ENCODE measurements around the gene OR10X1. TPM values are rescaled to one million over a fixed set of nuclear protein-coding genes. Genes with fewer than 3 reads are reported as not detected.

Gene OR10X1
- total RNA-seq, 4 donors from 2014 or later, result not detected

- in situ Hi-C loops (cut with MboI; ENCODE audit: low pct_ligation_motif_present in 1 of 4, low pct_unique_long_range_greater_than_20kb in 1 of 4, low sequenced_read_pairs in 3 of 4), result no loop called here
- WGBS, 2 donors (ENCODE audit: low coverage in 1 of 2), result 54 to 68% methylated on average over 1 of the region's 1 CpG
Observed at GRCh38 chr1:158604968-158605367, 25.3 kb upstream of the OR10X1 start, which contains the start of gene OR10Z1. Gene OR10Z1 (plus strand): TSS chr1:158605268. CDS start chr1:158606439, 1,171 bp downstream.

GRCh38 chr1:158600735-158601134 is 21.0 kb upstream of the OR10X1 start:
- Histone ChIP-seq H3K36me3 (no peaks in the 10 kb centered on the region), H3K27me3 (no peaks in the 10 kb centered on the region), H3K27ac (no peak overlapping the region), H3K9me3 (peaks cover 0 to 9% of the 10 kb centered on the region in 2 donors), H3K4me3 (no peak overlapping the region), H3K4me1 (no peaks in the 10 kb centered on the region)
- DNase-seq, result no peak
- in situ Hi-C loops (cut with MboI; ENCODE audit: low pct_ligation_motif_present in 1 of 4, low pct_unique_long_range_greater_than_20kb in 1 of 4, low sequenced_read_pairs in 3 of 4), result no loop called here
- no peak for TF ChIP-seq POLR2A (IDR thresholded peaks at IDR 0.05)
- TF ChIP-seq CTCF (IDR thresholded peaks at IDR 0.05), result no peak
- no peak for TF ChIP-seq EP300 (IDR thresholded peaks at IDR 0.05; ENCODE audit: low read depth)
- intact Hi-C loops (cut with DNase I; ENCODE audit: low total_unique reads), result no loop called here
- WGBS, 2 donors (ENCODE audit: low coverage in 1 of 2), result 81 to 98% methylated on average over 2 of the region's 2 CpGs

More at GRCh38 chr1:158604968-158605367, 25.3 kb upstream of the OR10X1 start, which contains the start of gene OR10Z1:
- Histone ChIP-seq H3K27ac (no peak within 1 kb of the TSS), H3K9me3 (no peaks in the 10 kb centered on the region), H3K36me3 (no peaks in the 10 kb centered on the region), H3K4me1 (no peaks in the 10 kb centered on the region), H3K4me3 (no peak within 1 kb of the TSS), H3K27me3 (no peaks in the 10 kb centered on the region)
- DNase-seq, result no peak
- TF ChIP-seq EP300 (IDR thresholded peaks at IDR 0.05; ENCODE audit: low read depth), result no peak
- TF ChIP-seq POLR2AphosphoS5 (IDR thresholded peaks at IDR 0.05), result no peak
- TF ChIP-seq CTCF (IDR thresholded peaks at IDR 0.05), result no peak
- no peak for TF ChIP-seq POLR2A (IDR thresholded peaks at IDR 0.05)
- intact Hi-C loops (cut with DNase I; ENCODE audit: low total_unique reads), result no loop called here

- H3K9me3 ChIP-seq, result peaks cover 0 to 4% of the 10 kb centered on the region in 2 donors
- H3K27me3 ChIP-seq, result no peaks in the 10 kb centered on the region
- no peaks in the 10 kb centered on the region for H3K36me3 ChIP-seq
- no peak for DNase-seq
- H3K4me3 ChIP-seq, result no peak overlapping the region
- 90 to 100% methylated on average over 1 of the region's 1 CpG for WGBS, 2 donors (ENCODE audit: low coverage in 1 of 2)
- in situ Hi-C loops (cut with MboI; ENCODE audit: low pct_ligation_motif_present in 1 of 4, low pct_unique_long_range_greater_than_20kb in 1 of 4, low sequenced_read_pairs in 3 of 4), result no loop called here
- TF ChIP-seq CTCF (IDR thresholded peaks at IDR 0.05), result no peak
- TF ChIP-seq POLR2AphosphoS5 (IDR thresholded peaks at IDR 0.05), result no peak
- TF ChIP-seq EP300 (IDR thresholded peaks at IDR 0.05; ENCODE audit: low read depth), result no peak
- TF ChIP-seq POLR2A (IDR thresholded peaks at IDR 0.05), result no peak
- intact Hi-C loops (cut with DNase I; ENCODE audit: low total_unique reads), result no loop called here
- no peaks in the 10 kb centered on the region for H3K4me1 ChIP-seq
- no peak overlapping the region for H3K27ac ChIP-seq
Observed at GRCh38 chr1:158586942-158587341, 7.2 kb upstream of the OR10X1 start.

GRCh38 chr1:158583962-158584361 is 4.3 kb upstream of the OR10X1 start:
- Histone ChIP-seq H3K9me3 (peaks cover 0 to 4% of the 10 kb centered on the region in 2 donors), H3K4me3 (no peak overlapping the region), H3K4me1 (no peaks in the 10 kb centered on the region), H3K27ac (no peak overlapping the region), H3K27me3 (no peaks in the 10 kb centered on the region), H3K36me3 (no peaks in the 10 kb centered on the region)
- no peak for TF ChIP-seq POLR2A (IDR thresholded peaks at IDR 0.05)
- TF ChIP-seq EP300 (IDR thresholded peaks at IDR 0.05; ENCODE audit: low read depth), result no peak
- no peak for TF ChIP-seq POLR2AphosphoS5 (IDR thresholded peaks at IDR 0.05)
- TF ChIP-seq CTCF (IDR thresholded peaks at IDR 0.05), result no peak
- in situ Hi-C loops (cut with MboI; ENCODE audit: low pct_ligation_motif_present in 1 of 4, low pct_unique_long_range_greater_than_20kb in 1 of 4, low sequenced_read_pairs in 3 of 4) (no loop called here), intact Hi-C loops (cut with DNase I; ENCODE audit: low total_unique reads) (no loop called here)
- 74 to 86% methylated on average over 4 of the region's 4 CpGs for WGBS, 2 donors (ENCODE audit: low coverage in 1 of 2)
- no peak for DNase-seq
